ENCODE measurements around the gene TSNAX.
"Not testable (repeated sequence)": the region's sequence is repeated elsewhere in the genome, so short reads cannot be mapped to it uniquely, and the experiment has no call there.

TSNAX gene

GRCh38 chr1:231561647-231562383 lies 33.3 kb downstream of the TSNAX start:
- no peak for DNase-seq (ENCODE audit: low read depth, low spot score)

- no peak for DNase-seq (ENCODE audit: low read depth, low spot score)
These were observed 34.8 kb downstream of the TSNAX start for GRCh38 chr1:231563247-231563646.

GRCh38 chr1:231564373-231564772 lies 35.9 kb downstream of the TSNAX start:
- no peak for DNase-seq (ENCODE audit: low read depth, low spot score)

- no peak for DNase-seq (ENCODE audit: low read depth, low spot score)
These were observed 38.0 kb downstream of the TSNAX start for GRCh38 chr1:231566496-231566895.

- DNase-seq (ENCODE audit: low read depth, low spot score), result not testable (repeated sequence)
These were observed 41.8 kb downstream of the TSNAX start for GRCh38 chr1:231570262-231570661.

- no peak for DNase-seq (ENCODE audit: low read depth, low spot score)
These were observed 43.4 kb downstream of the TSNAX start for GRCh38 chr1:231571904-231572303.

- DNase-seq (ENCODE audit: low read depth, low spot score), result no peak
These were observed 47.0 kb downstream of the TSNAX start for GRCh38 chr1:231575472-231575871.

- no peak for DNase-seq (ENCODE audit: low read depth, low spot score)
These were observed 48.6 kb downstream of the TSNAX start for GRCh38 chr1:231576804-231577718.

GRCh38 chr1:231580874-231581273 lies 52.4 kb downstream of the TSNAX start:
- DNase-seq (ENCODE audit: low read depth, low spot score), result no peak

GRCh38 chr1:231581859-231582258 lies 53.4 kb downstream of the TSNAX start:
- DNase-seq (ENCODE audit: low read depth, low spot score), result no peak

GRCh38 chr1:231583376-231583775 lies 54.9 kb downstream of the TSNAX start:
- no peak for DNase-seq (ENCODE audit: low read depth, low spot score)

- no peak for DNase-seq (ENCODE audit: low read depth, low spot score)
These were observed 55.6 kb downstream of the TSNAX start for GRCh38 chr1:231584117-231584516.

- DNase-seq (ENCODE audit: low read depth, low spot score), result no peak
These were observed 56.5 kb downstream of the TSNAX start for GRCh38 chr1:231584921-231585320.

GRCh38 chr1:231590453-231591198 lies 62.2 kb downstream of the TSNAX start:
- no peak for DNase-seq (ENCODE audit: low read depth, low spot score)

- no peak for DNase-seq (ENCODE audit: low read depth, low spot score)
These were observed 63.0 kb downstream of the TSNAX start for GRCh38 chr1:231591466-231591865.

GRCh38 chr1:231592809-231593208 lies 64.3 kb downstream of the TSNAX start:
- no peak for DNase-seq (ENCODE audit: low read depth, low spot score)

- DNase-seq (ENCODE audit: low read depth, low spot score), result not testable (repeated sequence)
These were observed 64.8 kb downstream of the TSNAX start for GRCh38 chr1:231593264-231593663.

- DNase-seq (ENCODE audit: low read depth, low spot score), result no peak
These were observed 65.7 kb downstream of the TSNAX start for GRCh38 chr1:231594123-231594522.

- DNase-seq (ENCODE audit: low read depth, low spot score), result no peak
These were observed 66.3 kb downstream of the TSNAX start for GRCh38 chr1:231594749-231595148.

- no peak for DNase-seq (ENCODE audit: low read depth, low spot score)
These were observed 67.9 kb downstream of the TSNAX start for GRCh38 chr1:231596337-231596791.

- DNase-seq (ENCODE audit: low read depth, low spot score), result no peak
These were observed 69.5 kb downstream of the TSNAX start for GRCh38 chr1:231597971-231598370.

GRCh38 chr1:231600458-231600976 lies 72.0 kb downstream of the TSNAX start:
- DNase-seq (ENCODE audit: low read depth, low spot score), result no peak
